ENCODE measurements around the gene ATP2A3.

Gene ATP2A3

GRCh38 chr17:3925684-3926485 lies 38.4 kb downstream of the ATP2A3 start:
- DNase-seq: no peak

GRCh38 chr17:3924512-3925350 lies 39.5 kb downstream of the ATP2A3 start:
- DNase-seq: peak; percentile 61

GRCh38 chr17:3923466-3924190 lies 40.6 kb downstream of the ATP2A3 start:
- DNase-seq: no peak

- no peak for DNase-seq
Observed at GRCh38 chr17:3922765-3923164, 41.5 kb downstream of the ATP2A3 start.

GRCh38 chr17:3921502-3922319 lies 42.5 kb downstream of the ATP2A3 start:
- no peak for DNase-seq

- DNase-seq: peak; percentile 83
Observed at GRCh38 chr17:3921006-3921405, 43.2 kb downstream of the ATP2A3 start.

- no peak for DNase-seq
Observed at GRCh38 chr17:3919123-3919624, 45.1 kb downstream of the ATP2A3 start.

GRCh38 chr17:3918372-3919122 lies 45.7 kb downstream of the ATP2A3 start:
- no peak for DNase-seq

- no peak for DNase-seq
Observed at GRCh38 chr17:3917391-3917931, 46.8 kb downstream of the ATP2A3 start.

- DNase-seq: no peak
Observed at GRCh38 chr17:3916825-3917224, 47.4 kb downstream of the ATP2A3 start.

GRCh38 chr17:3915995-3916696 lies 48.1 kb downstream of the ATP2A3 start, which contains the start of gene P2RX1:
TSS of gene P2RX1 (minus strand) at chr17:3916465. CDS start at chr17:3916225, 240 bp downstream.
- DNase-seq: no peak

- DNase-seq: no peak
Observed at GRCh38 chr17:3915581-3915994, 48.6 kb downstream of the ATP2A3 start.

- no peak for DNase-seq
Observed at GRCh38 chr17:3914312-3914670, 49.9 kb downstream of the ATP2A3 start.

GRCh38 chr17:3913531-3914311 lies 50.5 kb downstream of the ATP2A3 start:
- DNase-seq: peak; percentile 86

- no peak for DNase-seq
Observed at GRCh38 chr17:3912827-3913226, 51.4 kb downstream of the ATP2A3 start.

- peak; percentile 67 for DNase-seq
Observed at GRCh38 chr17:3911271-3912053, 52.8 kb downstream of the ATP2A3 start.

- no peak for DNase-seq
Observed at GRCh38 chr17:3910420-3911270, 53.6 kb downstream of the ATP2A3 start.

GRCh38 chr17:3909257-3909656 lies 55.0 kb downstream of the ATP2A3 start:
- no peak for DNase-seq

Data from eye (tissue), 1 donor.